ENCODE results near the gene BCKDHB.
"Not testable (repeated sequence)": the region's sequence is repeated elsewhere in the genome, so short reads cannot be mapped to it uniquely, and the experiment has no call there.

Gene BCKDHB

DNA sequence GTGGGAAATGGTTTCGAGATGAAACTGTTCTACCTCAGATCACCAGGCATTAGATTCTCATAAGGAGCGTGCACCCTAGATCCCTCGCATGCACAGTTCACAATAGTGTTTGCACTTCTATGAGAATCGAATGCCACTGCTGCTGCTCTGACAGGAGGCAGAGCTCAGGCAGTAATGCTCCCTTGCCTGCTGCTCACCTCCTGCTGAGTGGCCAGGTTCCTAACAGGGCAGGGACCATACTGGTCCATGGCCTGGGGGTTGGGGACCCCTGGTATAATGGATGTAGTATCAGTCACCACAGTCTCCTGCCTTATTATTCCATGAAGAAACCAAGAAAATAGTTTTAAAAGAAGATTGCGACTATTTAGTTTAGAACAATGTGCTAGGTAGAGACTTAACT, 127.5 kb downstream of the BCKDHB start:
- Histone ChIP-seq H3K4me2 (ENCODE audit: low read length) (no peak overlapping the region), H3K27me3 (ENCODE audit: insufficient read depth, low read length, poor library complexity) (no peaks in the 10 kb centered on the region), H3K79me2 (ENCODE audit: control insufficient read depth, insufficient read depth, low read length) (no peaks in the 10 kb centered on the region)

DNA sequence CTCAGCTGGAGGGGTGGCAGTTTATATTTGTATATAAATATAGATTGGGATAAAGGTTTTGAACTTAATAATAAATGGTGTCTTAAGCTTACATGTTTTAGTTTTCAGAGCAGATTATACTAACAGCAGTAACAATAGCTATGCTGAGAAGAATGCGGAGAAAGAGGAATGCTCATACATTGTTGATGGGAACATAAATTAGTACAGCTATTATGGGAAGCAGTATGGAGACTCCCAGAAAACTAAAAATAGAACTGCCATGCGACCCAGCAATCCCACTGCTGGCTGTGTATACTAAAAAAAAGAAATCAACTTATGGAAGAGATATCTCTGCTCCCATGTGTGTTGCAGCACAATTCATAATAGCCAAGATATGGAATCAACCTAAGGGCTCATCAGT, 127.9 kb downstream of the BCKDHB start:
- H3K27ac ChIP-seq (ENCODE audit: low read depth, low read length): no peak overlapping the region
- no peak overlapping the region for H3K4me2 ChIP-seq (ENCODE audit: low read length)
- no peaks in the 10 kb centered on the region for H3K79me1 ChIP-seq (ENCODE audit: low read length)
- H2BK5ac ChIP-seq (ENCODE audit: low read length): no peak overlapping the region
- H3K9ac ChIP-seq (ENCODE audit: low read length): no peak overlapping the region
- no peak overlapping the region for H2BK15ac ChIP-seq (replicated peaks; ENCODE audit: low read depth)
- H2AK5ac ChIP-seq (ENCODE audit: low read length): no peak overlapping the region
- no peaks in the 10 kb centered on the region for H3K27me3 ChIP-seq (ENCODE audit: insufficient read depth, low read length, poor library complexity)
- no peaks in the 10 kb centered on the region for H3K79me2 ChIP-seq (ENCODE audit: control insufficient read depth, insufficient read depth, low read length)
- H3K4me1 ChIP-seq (ENCODE audit: control insufficient read depth, low read depth, low read length): no peaks in the 10 kb centered on the region
- no peak overlapping the region for H2BK120ac ChIP-seq (ENCODE audit: low read depth, low read length)
- no peak overlapping the region for H3K56ac ChIP-seq (ENCODE audit: low read length)
- no peak overlapping the region for H3K18ac ChIP-seq (ENCODE audit: low read length)
- H4K8ac ChIP-seq (ENCODE audit: low read depth, low read length): no peak overlapping the region
- DNase-seq: no peak
- no peaks in the 10 kb centered on the region for H3K36me3 ChIP-seq (ENCODE audit: control insufficient read depth, insufficient read depth, low read length)
- H3K23ac ChIP-seq (ENCODE audit: low read length): no peak overlapping the region
- WGBS (ENCODE audit: extremely low coverage, insufficient coverage, low lambda C conversion rate): no CpG with 5 or more reads among the region's 2 CpGs
- H3K4ac ChIP-seq (ENCODE audit: low read depth, low read length): no peak overlapping the region
- H3K4me3 ChIP-seq (ENCODE audit: low read length): no peak overlapping the region
- H4K5ac ChIP-seq (ENCODE audit: low read length): no peak overlapping the region

More for the DNA sequence above, 127.5 kb downstream of the BCKDHB start:
- no peak overlapping the region for H3K4me3 ChIP-seq (ENCODE audit: low read length)
- H4K5ac ChIP-seq (ENCODE audit: low read length): no peak overlapping the region
- no peak overlapping the region for H3K9ac ChIP-seq (ENCODE audit: low read length)
- H3K36me3 ChIP-seq (ENCODE audit: control insufficient read depth, insufficient read depth, low read length): no peaks in the 10 kb centered on the region
- no peak overlapping the region for H4K8ac ChIP-seq (ENCODE audit: low read depth, low read length)
- no peaks in the 10 kb centered on the region for H3K4me1 ChIP-seq (ENCODE audit: control insufficient read depth, low read depth, low read length)
- H2BK120ac ChIP-seq (ENCODE audit: low read depth, low read length): no peak overlapping the region
- WGBS (ENCODE audit: extremely low coverage, insufficient coverage, low lambda C conversion rate): no CpG with 5 or more reads among the region's 5 CpGs
- no peak overlapping the region for H3K23ac ChIP-seq (ENCODE audit: low read length)
- no peak overlapping the region for H2AK5ac ChIP-seq (ENCODE audit: low read length)
- H3K56ac ChIP-seq (ENCODE audit: low read length): no peak overlapping the region
- H2BK15ac ChIP-seq (replicated peaks; ENCODE audit: low read depth): no peak overlapping the region
- no peak overlapping the region for H2BK5ac ChIP-seq (ENCODE audit: low read length)
- no peak for DNase-seq
- no peak overlapping the region for H3K4ac ChIP-seq (ENCODE audit: low read depth, low read length)
- no peak overlapping the region for H3K27ac ChIP-seq (ENCODE audit: low read depth, low read length)
- no peak overlapping the region for H3K18ac ChIP-seq (ENCODE audit: low read length)
- H3K79me1 ChIP-seq (ENCODE audit: low read length): no peaks in the 10 kb centered on the region

DNA sequence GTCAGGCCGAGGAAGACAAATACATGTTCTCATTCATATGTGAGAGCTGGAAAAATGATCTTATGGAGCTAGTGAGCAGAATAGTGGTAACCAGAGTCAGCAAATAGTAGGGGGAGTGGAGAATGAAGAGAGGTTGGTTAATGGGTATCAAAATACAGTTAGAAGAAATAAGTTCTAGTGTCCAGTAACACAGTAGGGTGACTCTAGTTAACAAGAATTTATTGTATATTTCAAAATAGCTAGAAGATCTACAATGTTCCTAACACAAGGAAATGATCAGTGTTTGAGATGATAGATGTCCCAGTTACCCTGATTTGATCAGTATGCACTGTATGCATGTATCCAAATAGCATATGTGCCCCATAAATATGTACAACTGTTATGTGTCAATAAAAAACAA, 128.4 kb downstream of the BCKDHB start:
- Histone ChIP-seq H2BK5ac (ENCODE audit: low read length) (no peak overlapping the region), H2AK5ac (ENCODE audit: low read length) (no peak overlapping the region), H3K79me2 (ENCODE audit: control insufficient read depth, insufficient read depth, low read length) (no peaks in the 10 kb centered on the region), H3K79me1 (ENCODE audit: low read length) (no peaks in the 10 kb centered on the region), H4K5ac (ENCODE audit: low read length) (no peak overlapping the region), H3K56ac (ENCODE audit: low read length) (no peak overlapping the region), H3K9ac (ENCODE audit: low read length) (no peak overlapping the region), H3K4me3 (ENCODE audit: low read length) (no peak overlapping the region), H2BK15ac (replicated peaks; ENCODE audit: low read depth) (no peak overlapping the region), H3K18ac (ENCODE audit: low read length) (no peak overlapping the region), H3K23ac (ENCODE audit: low read length) (no peak overlapping the region), H3K4ac (ENCODE audit: low read depth, low read length) (no peak overlapping the region), H3K36me3 (ENCODE audit: control insufficient read depth, insufficient read depth, low read length) (no peaks in the 10 kb centered on the region), H2BK120ac (ENCODE audit: low read depth, low read length) (no peak overlapping the region), H3K27ac (ENCODE audit: low read depth, low read length) (no peak overlapping the region), H4K8ac (ENCODE audit: low read depth, low read length) (no peak overlapping the region), H3K4me1 (ENCODE audit: control insufficient read depth, low read depth, low read length) (no peaks in the 10 kb centered on the region), H3K4me2 (ENCODE audit: low read length) (no peak overlapping the region), H3K27me3 (ENCODE audit: insufficient read depth, low read length, poor library complexity) (no peaks in the 10 kb centered on the region)
- no CpG with 5 or more reads among the region's 1 CpG for WGBS (ENCODE audit: extremely low coverage, insufficient coverage, low lambda C conversion rate)
- DNase-seq: no peak

DNA sequence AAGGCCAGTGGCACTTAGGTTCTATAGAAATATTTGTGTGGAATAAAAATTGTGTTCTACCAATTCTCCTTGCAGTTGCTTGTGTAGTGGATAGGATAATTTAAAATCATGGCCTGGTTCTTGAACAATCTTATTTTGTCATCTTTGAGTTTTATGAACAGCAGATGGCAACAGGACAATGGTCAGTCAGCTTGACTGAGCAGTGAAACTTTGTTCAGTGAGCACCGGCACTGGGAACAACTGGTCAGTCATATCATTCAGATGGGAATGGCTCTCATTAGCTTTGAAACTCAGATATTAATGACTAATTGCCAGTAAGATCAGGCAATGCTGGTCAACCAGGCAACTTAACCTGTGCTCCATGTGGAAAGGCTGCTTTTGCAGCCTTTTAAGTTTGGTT, 129.2 kb downstream of the BCKDHB start:
- Histone ChIP-seq H2BK15ac (replicated peaks; ENCODE audit: low read depth) (no peak overlapping the region), H2AK5ac (ENCODE audit: low read length) (no peak overlapping the region), H2BK5ac (ENCODE audit: low read length) (no peak overlapping the region), H3K79me2 (ENCODE audit: control insufficient read depth, insufficient read depth, low read length) (no peaks in the 10 kb centered on the region), H3K27me3 (ENCODE audit: insufficient read depth, low read length, poor library complexity) (no peaks in the 10 kb centered on the region), H3K79me1 (ENCODE audit: low read length) (no peaks in the 10 kb centered on the region), H3K4me1 (ENCODE audit: control insufficient read depth, low read depth, low read length) (no peaks in the 10 kb centered on the region), H3K56ac (ENCODE audit: low read length) (no peak overlapping the region), H3K9ac (ENCODE audit: low read length) (no peak overlapping the region), H3K4me2 (ENCODE audit: low read length) (no peak overlapping the region), H2BK120ac (ENCODE audit: low read depth, low read length) (no peak overlapping the region), H3K18ac (ENCODE audit: low read length) (no peak overlapping the region), H3K36me3 (ENCODE audit: control insufficient read depth, insufficient read depth, low read length) (no peaks in the 10 kb centered on the region), H3K23ac (ENCODE audit: low read length) (no peak overlapping the region), H3K4ac (ENCODE audit: low read depth, low read length) (no peak overlapping the region), H3K27ac (ENCODE audit: low read depth, low read length) (no peak overlapping the region), H4K8ac (ENCODE audit: low read depth, low read length) (no peak overlapping the region), H3K4me3 (ENCODE audit: low read length) (no peak overlapping the region), H4K5ac (ENCODE audit: low read length) (no peak overlapping the region)
- no CpG with 5 or more reads among the region's 1 CpG for WGBS (ENCODE audit: extremely low coverage, insufficient coverage, low lambda C conversion rate)
- DNase-seq: no peak

DNA sequence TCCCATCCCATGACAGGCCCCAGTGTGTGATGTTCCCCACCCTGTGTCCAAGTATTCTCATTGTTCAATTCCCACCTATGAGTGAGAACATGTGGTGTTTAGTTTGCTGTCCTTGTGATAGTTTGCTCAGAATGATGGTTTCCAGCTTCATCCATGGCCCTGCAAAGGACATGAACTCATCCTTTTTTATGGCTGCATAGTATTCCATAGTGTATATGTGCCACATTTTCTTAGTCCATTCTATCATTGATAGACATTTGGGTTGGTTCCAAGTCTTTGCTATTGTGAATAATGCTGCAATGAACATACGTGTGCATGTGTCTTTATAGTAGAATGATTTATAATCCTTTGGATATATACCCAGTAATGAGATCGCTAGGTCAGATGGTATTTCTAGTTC, 132.3 kb downstream of the BCKDHB start:
- H3K23ac ChIP-seq (ENCODE audit: low read length); H3K27me3 ChIP-seq (ENCODE audit: insufficient read depth, low read length, poor library complexity); H3K4me2 ChIP-seq (ENCODE audit: low read length); H3K9ac ChIP-seq (ENCODE audit: low read length); H3K18ac ChIP-seq (ENCODE audit: low read length); H2BK15ac ChIP-seq (replicated peaks; ENCODE audit: low read depth); DNase-seq; H3K27ac ChIP-seq (ENCODE audit: low read depth, low read length); H3K4ac ChIP-seq (ENCODE audit: low read depth, low read length); H2BK5ac ChIP-seq (ENCODE audit: low read length); H3K4me3 ChIP-seq (ENCODE audit: low read length); H4K8ac ChIP-seq (ENCODE audit: low read depth, low read length); H3K79me1 ChIP-seq (ENCODE audit: low read length); H2AK5ac ChIP-seq (ENCODE audit: low read length); H3K36me3 ChIP-seq (ENCODE audit: control insufficient read depth, insufficient read depth, low read length); H3K56ac ChIP-seq (ENCODE audit: low read length); H3K79me2 ChIP-seq (ENCODE audit: control insufficient read depth, insufficient read depth, low read length); H2BK120ac ChIP-seq (ENCODE audit: low read depth, low read length); H3K4me1 ChIP-seq (ENCODE audit: control insufficient read depth, low read depth, low read length); H4K5ac ChIP-seq (ENCODE audit: low read length): not testable (repeated sequence)
- WGBS (ENCODE audit: extremely low coverage, insufficient coverage, low lambda C conversion rate): no CpG with 5 or more reads among the region's 2 CpGs

DNA sequence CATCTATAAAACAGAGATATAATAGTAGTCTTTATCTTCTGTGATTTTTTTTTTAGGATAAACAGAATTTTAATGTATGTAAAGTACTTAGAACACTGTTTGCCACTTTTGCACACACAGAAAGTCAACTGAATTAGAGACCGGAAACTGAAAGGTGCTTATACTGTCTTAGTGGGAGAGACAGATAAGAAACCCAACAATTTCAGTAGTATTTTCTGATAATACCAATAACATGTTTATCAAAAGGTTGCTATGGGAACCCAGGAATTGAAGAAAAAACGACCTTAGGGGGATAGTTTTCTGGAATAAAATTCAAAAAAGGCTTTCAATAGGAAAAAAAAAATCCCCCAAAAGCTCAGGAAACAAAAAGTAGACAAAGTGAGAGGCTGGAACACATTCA, 138.6 kb downstream of the BCKDHB start:
- no peak overlapping the region for H3K4me2 ChIP-seq (ENCODE audit: low read length)
- H3K36me3 ChIP-seq (ENCODE audit: control insufficient read depth, insufficient read depth, low read length): no peaks in the 10 kb centered on the region
- no peaks in the 10 kb centered on the region for H3K79me2 ChIP-seq (ENCODE audit: control insufficient read depth, insufficient read depth, low read length)
- no peak overlapping the region for H2BK5ac ChIP-seq (ENCODE audit: low read length)
- DNase-seq: no peak
- H3K79me1 ChIP-seq (ENCODE audit: low read length): no peaks in the 10 kb centered on the region
- H3K4me3 ChIP-seq (ENCODE audit: low read length): no peak overlapping the region
- no peak overlapping the region for H4K5ac ChIP-seq (ENCODE audit: low read length)
- H3K27ac ChIP-seq (ENCODE audit: low read depth, low read length): no peak overlapping the region
- no peak overlapping the region for H3K23ac ChIP-seq (ENCODE audit: low read length)
- no peak overlapping the region for H2BK15ac ChIP-seq (replicated peaks; ENCODE audit: low read depth)
- no peak overlapping the region for H4K8ac ChIP-seq (ENCODE audit: low read depth, low read length)
- no peak overlapping the region for H3K56ac ChIP-seq (ENCODE audit: low read length)
- H2AK5ac ChIP-seq (ENCODE audit: low read length): no peak overlapping the region
- WGBS (ENCODE audit: extremely low coverage, insufficient coverage, low lambda C conversion rate): no CpG with 5 or more reads among the region's 2 CpGs
- no peaks in the 10 kb centered on the region for H3K27me3 ChIP-seq (ENCODE audit: insufficient read depth, low read length, poor library complexity)
- no peak overlapping the region for H3K9ac ChIP-seq (ENCODE audit: low read length)
- no peak overlapping the region for H3K4ac ChIP-seq (ENCODE audit: low read depth, low read length)
- H2BK120ac ChIP-seq (ENCODE audit: low read depth, low read length): no peak overlapping the region
- no peaks in the 10 kb centered on the region for H3K4me1 ChIP-seq (ENCODE audit: control insufficient read depth, low read depth, low read length)
- H3K18ac ChIP-seq (ENCODE audit: low read length): no peak overlapping the region

Measured in mesendoderm (in vitro differentiated cells).